Endothelial cell of umbilical vein (primary cell): ENCODE data around the gene DENND4B. TPM values are rescaled to one million over a fixed set of nuclear protein-coding genes. Genes with fewer than 3 reads are reported as not detected.
A peak's percentile ranks its signal among the peaks of the same experiment; 100 is the strongest.

Experiments
- BruUV-seq: library from RNA; stranded (reverse); fragments of 400-500 nt; replicated peaks from 2 replicates; lab custom pipeline; 2021; lab: Mats Ljungman, UMichigan
- CTCF ChIA-PET: fragments of 300-600, 350-600 bp; sonication (Branson Sonifier 250); formaldehyde crosslinking; loops from one replicate; lab custom pipeline; 2021; ENCODE audit warnings: antibody characterized with exemption, inconsistent platforms; lab: Charles Lee
- POLR2A ChIA-PET: fragments of 300-600, 350-600 bp; sonication (Branson Sonifier 250); formaldehyde crosslinking; loops from one replicate; lab custom pipeline; 2021; ENCODE audit warnings: antibody characterized with exemption, inconsistent platforms; lab: Charles Lee
- DNase-seq: peaks from one replicate; pipeline ENCODE4 v3.0.0-alpha.2; 2011; ENCODE audit warnings: low read depth, low spot score
- FAIRE-seq: peaks from 2 replicates; lab custom pipeline; 2011; peaks lifted over from hg19 to GRCh38; lab: Jason Lieb, UNC
- H2AFZ ChIP-seq: 2 replicates; pipeline ENCODE4 v1.6.0; 2012; ENCODE audit warnings: low read depth, low read length, control low read depth, inconsistent platforms
- H3K27ac ChIP-seq: 2 replicates; pipeline ENCODE4 v1.5.1; 2011; ENCODE audit warnings: low read depth, mild to moderate bottlenecking, control low read depth, low read length, moderate library complexity; ENCODE audit not compliant: insufficient read depth
- H3K27me3 ChIP-seq, 2 experiments: 2 replicates each; pipeline versions ENCODE4 v1.6.0 to v1.6.1; 2011; ENCODE audit warnings: low read length in 2 of 2, mixed read lengths in 1 of 2; ENCODE audit not compliant: control insufficient read depth in 2 of 2, insufficient read depth in 2 of 2
- H3K36me3 ChIP-seq, 2 experiments: 2 replicates in 1 of 2; 3 replicates in 1 of 2; pipeline ENCODE4 v1.5.1; 2011; ENCODE audit warnings: low read length in 2 of 2, mild to moderate bottlenecking in 1 of 2, moderate library complexity in 1 of 2; ENCODE audit not compliant: control insufficient read depth in 2 of 2, insufficient read depth in 2 of 2; ENCODE audit errors: extremely low read depth in 1 of 2
- H3K4me1 ChIP-seq: 3 replicates; pipeline ENCODE4 v1.5.1; 2011; ENCODE audit warnings: mild to moderate bottlenecking, low read length; ENCODE audit not compliant: control insufficient read depth, insufficient read depth; ENCODE audit errors: extremely low read depth
- H3K4me2 ChIP-seq: 2 replicates; pipeline ENCODE4 v1.6.1; 2011; ENCODE audit warnings: low read length, control low read depth, mixed read lengths; ENCODE audit not compliant: insufficient read depth
- H3K4me3 ChIP-seq, 3 experiments: fragments of 200-600 bp in 1 of 3; sonication (generic), shearing (Covaris generic) in 1 of 3; replicated peaks in 1 of 3; 2 replicates each; pipeline ENCODE4 v1.5.1; 2011 to 2016; ENCODE audit warnings: control low read depth in 3 of 3, low read length in 3 of 3, mild to moderate bottlenecking in 2 of 3, inconsistent platforms in 1 of 3, low read depth in 1 of 3, moderate library complexity in 1 of 3; ENCODE audit not compliant: insufficient read depth in 1 of 3
- H3K79me2 ChIP-seq: 2 replicates; pipeline ENCODE4 v1.6.0; 2012; ENCODE audit warnings: low read length, inconsistent platforms; ENCODE audit not compliant: control insufficient read depth, insufficient read depth
- H3K9ac ChIP-seq: replicated peaks from 2 replicates; pipeline ENCODE3; 2011; ENCODE audit warnings: low read length, control low read depth; ENCODE audit not compliant: insufficient read depth; ENCODE audit errors: extremely low read depth
- H3K9me1 ChIP-seq: replicated peaks from 3 replicates; pipeline ENCODE4 v1.6.0; 2011; ENCODE audit warnings: mild to moderate bottlenecking, low read length; ENCODE audit not compliant: control insufficient read depth, insufficient read depth; ENCODE audit errors: extremely low read depth
- H3K9me3 ChIP-seq: replicated peaks from 2 replicates; pipeline ENCODE4 v1.5.1; 2012; ENCODE audit warnings: low read length, inconsistent platforms; ENCODE audit not compliant: control insufficient read depth, insufficient read depth
- H4K20me1 ChIP-seq: replicated peaks from 2 replicates; pipeline ENCODE3; 2011; ENCODE audit warnings: mild to moderate bottlenecking, low read length; ENCODE audit not compliant: control insufficient read depth, insufficient read depth; ENCODE audit errors: extremely low read depth
- CTCF ChIP-seq, 2 donors: IDR thresholded peaks; 1 replicate in 1 of 2; 2 replicates in 1 of 2; pipeline ENCODE4 v1.5.1; 2011; ENCODE audit warnings: low read length in 2 of 2, mild to moderate bottlenecking in 2 of 2, moderate library complexity in 2 of 2, control low read depth in 1 of 2, inconsistent platforms in 1 of 2, low read depth in 1 of 2; ENCODE audit not compliant: insufficient read depth in 1 of 2; ENCODE audit errors: extremely low read depth in 1 of 2
- EZH2 ChIP-seq: IDR thresholded peaks from 2 replicates; pipeline ENCODE4 v1.6.1; 2012; ENCODE audit warnings: borderline replicate concordance, low read depth, mild to moderate bottlenecking, moderate library complexity, low read length, inconsistent platforms; ENCODE audit not compliant: severe bottlenecking
- FOS ChIP-seq: IDR thresholded peaks from 2 replicates; pipeline ENCODE4 v1.6.1; 2011; ENCODE audit warnings: mild to moderate bottlenecking, low read length, moderate library complexity, borderline replicate concordance; ENCODE audit not compliant: insufficient read depth
- GATA2 ChIP-seq: IDR thresholded peaks from 2 replicates; pipeline ENCODE4 v1.7.0; 2011; ENCODE audit warnings: low read depth, mild to moderate bottlenecking, moderate library complexity, mixed read lengths, low read length; ENCODE audit not compliant: insufficient read length, insufficient read depth
- JUN ChIP-seq: IDR thresholded peaks from 2 replicates; pipeline ENCODE4 v1.6.1; 2011; ENCODE audit warnings: borderline replicate concordance, low read depth; ENCODE audit not compliant: insufficient read length, insufficient read depth
- MAX ChIP-seq: IDR thresholded peaks from 2 replicates; pipeline ENCODE4 v1.6.1; 2011; ENCODE audit not compliant: insufficient read depth, insufficient read length
- MYC ChIP-seq: IDR thresholded peaks from one replicate; pipeline ENCODE4 v1.6.1; 2011; ENCODE audit warnings: mild to moderate bottlenecking, low read depth, low read length
- POLR2A ChIP-seq: IDR thresholded peaks from 2 replicates; pipeline ENCODE4 v1.6.1; 2012; ENCODE audit warnings: low read depth, mild to moderate bottlenecking, control low read depth, low read length
- POLR2AphosphoS5 ChIP-seq: IDR thresholded peaks from 2 replicates; pipeline ENCODE4 v1.6.1; 2012; ENCODE audit warnings: low read depth, mild to moderate bottlenecking, control low read depth, low read length, moderate library complexity; ENCODE audit not compliant: insufficient read depth
- dilution Hi-C: fragments of 300-500 bp; cut with MboI; formaldehyde crosslinking; loops from one replicate; pipeline ENCODE4 v1.15.0; 2019; ENCODE audit warnings: low sequenced_read_pairs; ENCODE audit not compliant: extremely low pct_ligation_motif_present
- intact Hi-C: fragments of 100-400 bp; cut with micrococcal nuclease; formaldehyde crosslinking; loops from one replicate; pipeline ENCODE4 v1.10.0; 2022
- polyA plus RNA-seq, 4 experiments: library from polyadenylated mRNA; depleted of rRNA in 3 of 4; stranded (reverse) in 3 of 4; unstranded in 1 of 4; fragments of >200 nt; gene quantifications; 2 replicates each; pipeline versions ENCODE4 v1.2.1 to v1.2.3, GENCODE V29; 2011 to 2012; ENCODE audit warnings: missing spikeins in 1 of 4
- total RNA-seq: library from RNA; stranded (reverse); gene quantifications from 2 replicates; pipeline ENCODE4 v1.2.3, GENCODE V29; 2021

Gene DENND4B
- total and polyA plus RNA-seq, 2 donors (not counting 3 experiments of a cell fraction or from before 2014, with no cell fraction given) = 35.6 to 57.8 TPM

- H3K36me3 ChIP-seq = peaks cover 6 to 50% of the 10 kb centered on the region in 2 experiments
- DNase-seq = no peak
- intact Hi-C loops = no loop called here
Measured at GRCh38 chr1:153951801-153952200, 5.3 kb upstream of the DENND4B start.

GRCh38 chr1:153951183-153951582 lies 4.7 kb upstream of the DENND4B start:
- H3K9me1 ChIP-seq = no peaks in the 10 kb centered on the region
- H3K4me3 ChIP-seq = no peak overlapping the region
- POLR2A ChIA-PET = no interaction called here
- H3K4me2 ChIP-seq = no peak overlapping the region
- no peaks in the 10 kb centered on the region for H4K20me1 ChIP-seq
- H2AFZ ChIP-seq = no peak overlapping the region
- TF ChIP-seq MAX (no peak), FOS (no peak), JUN (no peak), GATA2 (no peak), POLR2A (no peak), EZH2 (no peak), MYC (no peak), CTCF (IDR thresholded peaks at IDR 0.05; ENCODE audit: extremely low read depth in 1 of 2, insufficient read depth in 1 of 2, low read depth in 1 of 2, low read length in 2 of 2) (no peak), POLR2AphosphoS5 (no peak)
- H3K79me2 ChIP-seq = peaks cover 16% of the 10 kb centered on the region
- CTCF ChIA-PET = no interaction called here
- intact Hi-C loops (no loop called here), dilution Hi-C loops (no loop called here)
- no peak overlapping the region for H3K9ac ChIP-seq
- no peak overlapping the region for H3K27ac ChIP-seq
- no peaks in the 10 kb centered on the region for H3K9me3 ChIP-seq
- H3K27me3 ChIP-seq = no peaks in the 10 kb centered on the region
- FAIRE-seq (no peak), DNase-seq (no peak)
- peaks cover 6 to 50% of the 10 kb centered on the region in 2 experiments for H3K36me3 ChIP-seq
- no TSS peak for BruUV-seq
- no peaks in the 10 kb centered on the region for H3K4me1 ChIP-seq

More at GRCh38 chr1:153951801-153952200, 5.3 kb upstream of the DENND4B start:
- no peaks in the 10 kb centered on the region for H3K9me3 ChIP-seq
- TF ChIP-seq POLR2A (no peak), POLR2AphosphoS5 (no peak), JUN (no peak)
- H3K79me2 ChIP-seq = peaks cover 22% of the 10 kb centered on the region
- H3K9ac ChIP-seq = no peak overlapping the region
- no peak for FAIRE-seq
- H4K20me1 ChIP-seq = no peaks in the 10 kb centered on the region
- ChIA-PET POLR2A (no interaction called here), CTCF (no interaction called here)
- H3K9me1 ChIP-seq = no peaks in the 10 kb centered on the region
- no peak overlapping the region for H3K27ac ChIP-seq
- peaks cover 3% of the 10 kb centered on the region for H3K4me1 ChIP-seq
- dilution Hi-C loops = no loop called here
- H3K4me3 ChIP-seq = no peak overlapping the region
- TSS peak; percentile 12 for BruUV-seq
- no peak overlapping the region for H2AFZ ChIP-seq
- no peak overlapping the region for H3K4me2 ChIP-seq
- H3K27me3 ChIP-seq = no peaks in the 10 kb centered on the region
